Neutrophil (primary cell): ENCODE measurements around the gene LEMD1.

Experiments used
- H3K27ac ChIP-seq: fragments of 200-600 bp; sonication (generic); 2 replicates; pipeline ENCODE4 v1.5.1; 2016; ENCODE audit warnings: mild to moderate bottlenecking, moderate library complexity
- H3K27me3 ChIP-seq: fragments of 200-600 bp; sonication (generic); 2 replicates; pipeline ENCODE4 v1.6.0; 2016; ENCODE audit warnings: mild to moderate bottlenecking
- H3K36me3 ChIP-seq: fragments of 200-600 bp; sonication (generic); 2 replicates; pipeline ENCODE4 v1.5.1; 2017
- H3K4me1 ChIP-seq, 2 experiments: fragments of 200-600 bp in 1 of 2; sonication (generic) in 1 of 2; 1 replicate in 1 of 2; 2 replicates in 1 of 2; pipeline versions ENCODE4 v1.5.1 to v1.6.1; 2013 to 2016; ENCODE audit warnings: low read depth in 1 of 2, low read length in 1 of 2, mild to moderate bottlenecking in 1 of 2, moderate library complexity in 1 of 2; ENCODE audit not compliant: control insufficient read depth in 1 of 2, insufficient read depth in 1 of 2
- H3K4me3 ChIP-seq, 2 experiments: fragments of 200-600 bp in 1 of 2; sonication (generic) in 1 of 2; 1 replicate in 1 of 2; 2 replicates in 1 of 2; pipeline ENCODE4 v1.5.1; 2013 to 2016; ENCODE audit warnings: low read depth in 1 of 2, low read length in 1 of 2, mild to moderate bottlenecking in 1 of 2, moderate library complexity in 1 of 2
- H3K9me3 ChIP-seq: fragments of 200-600 bp; sonication (generic); 2 replicates; pipeline ENCODE4 v1.5.1; 2016
- TF ChIP-seq, protein P1 (sequence below): fragments of 200-600 bp; sonication (generic); IDR thresholded peaks from 2 replicates; pipeline ENCODE4 v1.5.1; 2016; ENCODE audit warnings: antibody characterized with exemption

LEMD1 gene

DNA sequence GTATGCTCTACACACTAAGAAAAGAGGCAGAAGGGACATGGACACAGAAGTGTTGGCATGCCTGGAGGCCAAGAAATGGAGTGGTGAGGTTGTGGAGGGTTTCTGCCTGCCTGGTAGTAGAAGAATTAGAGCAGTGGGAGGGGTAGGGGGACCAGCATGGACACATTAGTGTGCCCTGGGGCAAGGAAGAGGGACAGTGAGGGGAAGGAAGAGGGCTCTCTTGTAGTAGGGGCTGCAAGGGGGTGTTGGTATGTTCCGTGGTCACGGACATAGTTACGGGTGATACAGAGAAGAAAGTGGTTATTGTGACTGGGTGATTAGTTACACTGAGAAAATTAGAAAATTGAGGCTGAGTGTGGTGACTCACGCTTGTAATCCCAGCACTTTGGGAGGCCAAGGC, 23.3 kb downstream of the LEMD1 start:
- TF ChIP-seq, protein P1, sequence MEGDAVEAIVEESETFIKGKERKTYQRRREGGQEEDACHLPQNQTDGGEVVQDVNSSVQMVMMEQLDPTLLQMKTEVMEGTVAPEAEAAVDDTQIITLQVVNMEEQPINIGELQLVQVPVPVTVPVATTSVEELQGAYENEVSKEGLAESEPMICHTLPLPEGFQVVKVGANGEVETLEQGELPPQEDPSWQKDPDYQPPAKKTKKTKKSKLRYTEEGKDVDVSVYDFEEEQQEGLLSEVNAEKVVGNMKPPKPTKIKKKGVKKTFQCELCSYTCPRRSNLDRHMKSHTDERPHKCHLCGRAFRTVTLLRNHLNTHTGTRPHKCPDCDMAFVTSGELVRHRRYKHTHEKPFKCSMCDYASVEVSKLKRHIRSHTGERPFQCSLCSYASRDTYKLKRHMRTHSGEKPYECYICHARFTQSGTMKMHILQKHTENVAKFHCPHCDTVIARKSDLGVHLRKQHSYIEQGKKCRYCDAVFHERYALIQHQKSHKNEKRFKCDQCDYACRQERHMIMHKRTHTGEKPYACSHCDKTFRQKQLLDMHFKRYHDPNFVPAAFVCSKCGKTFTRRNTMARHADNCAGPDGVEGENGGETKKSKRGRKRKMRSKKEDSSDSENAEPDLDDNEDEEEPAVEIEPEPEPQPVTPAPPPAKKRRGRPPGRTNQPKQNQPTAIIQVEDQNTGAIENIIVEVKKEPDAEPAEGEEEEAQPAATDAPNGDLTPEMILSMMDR = no peak
- Histone ChIP-seq H3K36me3 (no peaks in the 10 kb centered on the region), H3K4me1 (no peaks in the 10 kb centered on the region), H3K9me3 (no peaks in the 10 kb centered on the region), H3K27me3 (peaks cover 47% of the 10 kb centered on the region), H3K4me3 (no peak overlapping the region), H3K27ac (no peak overlapping the region)

DNA sequence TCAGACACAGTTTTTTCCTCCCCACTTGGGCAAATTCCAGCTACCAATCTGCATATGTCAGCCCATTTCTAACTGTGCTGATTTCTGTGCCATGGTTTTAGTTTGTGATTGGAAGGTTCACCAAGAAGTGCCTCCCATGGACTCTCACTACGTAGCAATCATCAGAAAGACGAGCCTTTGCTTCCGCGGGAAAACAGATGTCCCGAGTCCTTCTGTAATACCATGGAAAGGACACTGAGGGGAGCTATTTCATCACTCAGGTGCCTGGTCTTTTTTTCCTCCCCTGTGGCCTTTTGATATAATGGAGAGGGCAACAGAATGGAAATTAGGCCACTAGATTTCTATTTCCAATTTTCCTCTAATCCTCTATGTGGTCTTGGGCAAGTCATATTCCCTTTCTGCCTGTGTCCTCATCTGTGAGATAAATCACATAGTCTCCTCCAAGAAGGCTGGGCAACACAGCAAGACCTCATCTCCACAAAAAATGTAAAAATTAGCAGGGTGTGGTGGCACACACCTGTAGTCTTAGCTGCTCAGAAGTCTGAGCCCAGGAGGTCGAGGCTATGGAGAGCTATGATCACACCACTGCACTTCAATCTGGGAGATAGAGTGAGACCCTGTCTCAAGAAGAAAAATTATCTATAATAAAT, 24.8 kb downstream of the LEMD1 start:
- Histone ChIP-seq H3K36me3 (no peaks in the 10 kb centered on the region), H3K27ac (no peak overlapping the region), H3K4me3 (no peak overlapping the region), H3K27me3 (peaks cover 51% of the 10 kb centered on the region), H3K9me3 (no peaks in the 10 kb centered on the region), H3K4me1 (no peaks in the 10 kb centered on the region)
- TF ChIP-seq, protein P1 = no peak

DNA sequence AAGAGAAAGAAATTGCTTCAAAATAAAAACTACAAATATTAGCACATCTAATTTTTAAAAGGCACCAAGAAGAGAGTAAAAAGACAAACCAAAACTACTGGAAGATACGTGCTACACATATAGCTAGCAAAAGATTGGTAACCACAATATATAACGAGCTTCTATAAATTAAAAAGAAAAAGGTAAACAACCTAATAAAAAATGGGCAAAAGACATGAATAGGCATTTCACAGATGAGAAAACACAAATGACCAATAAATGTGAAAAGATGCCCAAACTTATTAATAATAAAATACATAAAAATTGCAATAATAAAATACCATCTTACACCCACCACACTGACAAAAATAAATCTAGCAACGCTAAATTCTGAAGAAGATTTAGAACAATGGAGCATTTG, 26.2 kb downstream of the LEMD1 start:
- TF ChIP-seq, protein P1 = no peak
- no peaks in the 10 kb centered on the region for H3K9me3 ChIP-seq
- no peak overlapping the region for H3K4me3 ChIP-seq

DNA sequence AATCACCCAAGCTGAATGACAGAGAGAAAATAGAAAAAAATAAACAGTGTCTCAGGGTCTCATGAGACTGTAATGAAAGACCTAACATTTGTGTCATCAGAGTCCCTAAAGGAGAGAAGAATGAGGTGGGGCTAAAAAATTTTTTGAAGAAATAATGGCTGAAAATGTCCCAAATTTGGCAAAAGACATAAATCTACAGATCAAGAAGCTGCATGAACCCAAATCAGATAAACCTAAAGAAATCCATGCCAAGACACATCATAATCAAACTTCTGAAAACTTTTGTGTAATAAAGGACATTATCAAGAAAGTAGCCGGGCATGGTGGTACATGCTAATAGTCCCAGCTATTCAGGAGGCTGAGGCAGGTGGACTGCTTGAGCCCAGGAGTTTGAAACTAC, 29.2 kb downstream of the LEMD1 start:
- Histone ChIP-seq H3K27ac (no peak overlapping the region), H3K9me3 (no peaks in the 10 kb centered on the region), H3K4me1 (no peaks in the 10 kb centered on the region), H3K27me3 (peaks cover 67% of the 10 kb centered on the region), H3K4me3 (no peak overlapping the region), H3K36me3 (no peaks in the 10 kb centered on the region)
- TF ChIP-seq, protein P1 = no peak

More for the DNA sequence above, 26.2 kb downstream of the LEMD1 start:
- Histone ChIP-seq H3K27ac (no peak overlapping the region), H3K36me3 (no peaks in the 10 kb centered on the region), H3K27me3 (peaks cover 62% of the 10 kb centered on the region), H3K4me1 (no peaks in the 10 kb centered on the region)

DNA sequence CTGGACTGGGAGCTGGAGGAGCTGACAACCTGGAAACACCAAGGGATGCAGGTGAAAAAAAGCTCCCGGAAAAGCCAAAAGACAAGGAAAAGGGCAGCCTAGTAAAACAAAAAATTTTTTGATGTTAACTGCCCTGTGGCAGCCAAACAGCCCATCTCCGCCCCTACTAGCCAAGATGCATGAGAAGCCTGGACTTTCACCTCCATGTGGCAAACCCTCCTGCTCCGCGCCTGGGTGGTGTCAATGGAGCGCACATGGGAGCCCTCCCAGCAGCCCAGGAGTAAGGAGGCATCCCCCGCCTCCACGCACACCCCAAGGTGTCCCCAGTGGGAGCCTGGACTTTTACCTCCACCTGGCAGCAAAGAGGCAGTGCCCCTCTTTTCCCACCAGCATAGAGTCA, 30.5 kb downstream of the LEMD1 start:
- peaks cover 54% of the 10 kb centered on the region for H3K27me3 ChIP-seq
- no peak overlapping the region for H3K4me3 ChIP-seq
- H3K4me1 ChIP-seq = no peaks in the 10 kb centered on the region
- no peaks in the 10 kb centered on the region for H3K36me3 ChIP-seq
- H3K27ac ChIP-seq = no peak overlapping the region
- TF ChIP-seq, protein P1 = no peak
- H3K9me3 ChIP-seq = no peaks in the 10 kb centered on the region
